ENCODE measurements around the gene LYST.
"Not testable (repeated sequence)": the region's sequence is repeated elsewhere in the genome, so short reads cannot be mapped to it uniquely, and the experiment has no call there.

- TF ChIP-seq EZH2phosphoT487 (IDR thresholded peaks at IDR 0.05; ENCODE audit: low read depth, severe bottlenecking, unreplicated experiment); EZH2 (IDR thresholded peaks at IDR 0.05; ENCODE audit: borderline replicate concordance): not testable (repeated sequence)
- TF ChIP-seq, protein P1, sequence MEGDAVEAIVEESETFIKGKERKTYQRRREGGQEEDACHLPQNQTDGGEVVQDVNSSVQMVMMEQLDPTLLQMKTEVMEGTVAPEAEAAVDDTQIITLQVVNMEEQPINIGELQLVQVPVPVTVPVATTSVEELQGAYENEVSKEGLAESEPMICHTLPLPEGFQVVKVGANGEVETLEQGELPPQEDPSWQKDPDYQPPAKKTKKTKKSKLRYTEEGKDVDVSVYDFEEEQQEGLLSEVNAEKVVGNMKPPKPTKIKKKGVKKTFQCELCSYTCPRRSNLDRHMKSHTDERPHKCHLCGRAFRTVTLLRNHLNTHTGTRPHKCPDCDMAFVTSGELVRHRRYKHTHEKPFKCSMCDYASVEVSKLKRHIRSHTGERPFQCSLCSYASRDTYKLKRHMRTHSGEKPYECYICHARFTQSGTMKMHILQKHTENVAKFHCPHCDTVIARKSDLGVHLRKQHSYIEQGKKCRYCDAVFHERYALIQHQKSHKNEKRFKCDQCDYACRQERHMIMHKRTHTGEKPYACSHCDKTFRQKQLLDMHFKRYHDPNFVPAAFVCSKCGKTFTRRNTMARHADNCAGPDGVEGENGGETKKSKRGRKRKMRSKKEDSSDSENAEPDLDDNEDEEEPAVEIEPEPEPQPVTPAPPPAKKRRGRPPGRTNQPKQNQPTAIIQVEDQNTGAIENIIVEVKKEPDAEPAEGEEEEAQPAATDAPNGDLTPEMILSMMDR (IDR thresholded peaks at IDR 0.05; ENCODE audit: poor library complexity): not testable (repeated sequence)
Measured at GRCh38 chr1:235647537-235647936, 219.2 kb downstream of the LYST start.

All from hepatocyte (in vitro differentiated cells).